Measurements from ENCODE around the gene SVEP1.

GRCh38 chr9:110543631-110544051 is 35.9 kb downstream of the SVEP1 start:
- TF ChIP-seq, protein P1, sequence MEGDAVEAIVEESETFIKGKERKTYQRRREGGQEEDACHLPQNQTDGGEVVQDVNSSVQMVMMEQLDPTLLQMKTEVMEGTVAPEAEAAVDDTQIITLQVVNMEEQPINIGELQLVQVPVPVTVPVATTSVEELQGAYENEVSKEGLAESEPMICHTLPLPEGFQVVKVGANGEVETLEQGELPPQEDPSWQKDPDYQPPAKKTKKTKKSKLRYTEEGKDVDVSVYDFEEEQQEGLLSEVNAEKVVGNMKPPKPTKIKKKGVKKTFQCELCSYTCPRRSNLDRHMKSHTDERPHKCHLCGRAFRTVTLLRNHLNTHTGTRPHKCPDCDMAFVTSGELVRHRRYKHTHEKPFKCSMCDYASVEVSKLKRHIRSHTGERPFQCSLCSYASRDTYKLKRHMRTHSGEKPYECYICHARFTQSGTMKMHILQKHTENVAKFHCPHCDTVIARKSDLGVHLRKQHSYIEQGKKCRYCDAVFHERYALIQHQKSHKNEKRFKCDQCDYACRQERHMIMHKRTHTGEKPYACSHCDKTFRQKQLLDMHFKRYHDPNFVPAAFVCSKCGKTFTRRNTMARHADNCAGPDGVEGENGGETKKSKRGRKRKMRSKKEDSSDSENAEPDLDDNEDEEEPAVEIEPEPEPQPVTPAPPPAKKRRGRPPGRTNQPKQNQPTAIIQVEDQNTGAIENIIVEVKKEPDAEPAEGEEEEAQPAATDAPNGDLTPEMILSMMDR (IDR thresholded peaks at IDR 0.05; ENCODE audit: low read depth, low read length) = no peak
- no peak for TF ChIP-seq MAX (IDR thresholded peaks at IDR 0.05; ENCODE audit: low read depth, low read length)
